K562 (cell line): ENCODE measurements around the gene ATP6V1A. TPM values are rescaled to one million over a fixed set of nuclear protein-coding genes. Genes with fewer than 3 reads are reported as not detected.
A peak's percentile ranks its signal among the peaks of the same experiment; 100 is the strongest.

Source experiments
- ARID4B ChIP-seq: sonication (generic); formaldehyde crosslinking; IDR thresholded peaks from 2 replicates; pipeline ENCODE4 v1.8.0; 2022; ENCODE audit warnings: mild to moderate bottlenecking, missing genetic modification reagents
- CBFA2T3 ChIP-seq: fragments of 450-650 bp; IDR thresholded peaks from 2 replicates; pipeline ENCODE4 v1.6.1; 2017
- EZH2 ChIP-seq: IDR thresholded peaks from 2 replicates; pipeline ENCODE4 v1.6.1; 2012; ENCODE audit warnings: low read depth, mild to moderate bottlenecking, inconsistent platforms, low read length, borderline replicate concordance
- FIP1L1 ChIP-seq: fragments of 200-400 bp; formaldehyde crosslinking; IDR thresholded peaks from 2 replicates; pipeline ENCODE4 v1.6.1; 2018; ENCODE audit warnings: mild to moderate bottlenecking, low read depth, low read length; ENCODE audit not compliant: poor library complexity, severe bottlenecking
- FOXJ2 ChIP-seq: fragments of 200-800 bp; sonication (Bioruptor generic); IDR thresholded peaks from 2 replicates; pipeline ENCODE4 v1.6.1; 2016; ENCODE audit warnings: missing genetic modification characterization, missing compliant biosample characterization
- NBN ChIP-seq: fragments of 450-650 bp; IDR thresholded peaks from 2 replicates; pipeline ENCODE4 v1.6.1; 2016; ENCODE audit warnings: low read depth, mild to moderate bottlenecking
- PHF20 ChIP-seq: fragments of 450-650 bp; IDR thresholded peaks from 2 replicates; pipeline ENCODE4 v1.6.1; 2018; ENCODE audit not compliant: partially characterized antibody
- PHF8 ChIP-seq: fragments of 200-600 bp; sonication (generic); IDR thresholded peaks from 2 replicates; pipeline ENCODE4 v1.6.1; 2012; ENCODE audit warnings: mixed run types, mild to moderate bottlenecking, inconsistent platforms, low read length, moderate library complexity, borderline replicate concordance
- PML ChIP-seq: IDR thresholded peaks from 2 replicates; pipeline ENCODE4 v1.6.1; 2012; ENCODE audit warnings: low read length, inconsistent platforms
- RAD51 ChIP-seq: fragments of 450-650 bp; IDR thresholded peaks from 2 replicates; pipeline ENCODE4 v1.7.1; 2016; ENCODE audit warnings: low read depth, mild to moderate bottlenecking, borderline replicate concordance
- RBFOX2 ChIP-seq: fragments of 200-400 bp; formaldehyde crosslinking; IDR thresholded peaks from 2 replicates; pipeline ENCODE4 v1.6.1; 2017; ENCODE audit warnings: low read depth, mild to moderate bottlenecking, low read length, moderate library complexity
- STAT5A ChIP-seq: IDR thresholded peaks from 2 replicates; pipeline ENCODE4 v1.6.1; 2012; ENCODE audit warnings: low read length, inconsistent platforms, borderline replicate concordance
- TAF1 ChIP-seq: IDR thresholded peaks from 2 replicates; pipeline ENCODE4 v1.6.1; 2011; ENCODE audit warnings: mild to moderate bottlenecking, low read length, moderate library complexity; ENCODE audit not compliant: insufficient read depth, control insufficient read depth, severe bottlenecking; ENCODE audit errors: extremely low read depth
- TBP ChIP-seq: optimal IDR thresholded peaks from 2 replicates; pipeline ENCODE3; 2011; ENCODE audit warnings: low read depth, low read length, improper control_type of control experiment
- ZBED1 ChIP-seq: IDR thresholded peaks from 2 replicates; pipeline ENCODE4 v1.6.1; 2014
- ZNF766 ChIP-seq: fragments of 200-800 bp; sonication (Bioruptor generic); conservative IDR thresholded peaks from 2 replicates; pipeline ENCODE4 v1.6.1; 2016; ENCODE audit warnings: missing genetic modification characterization, missing compliant biosample characterization
- polyA plus RNA-seq, 8 experiments: library from polyadenylated mRNA; depleted of rRNA in 4 of 8; stranded (reverse) in 5 of 8; unstranded in 3 of 8; fragments of >200 nt; fragmentation: Nextera tagmentation in 2 of 8; fragmentation: Illumina TruSeq in 1 of 8; extraction: Ambion mirVana in 2 of 8; extraction: Trizol in 1 of 8; gene quantifications; 2 replicates each; pipeline versions ENCODE4 v1.2.1 to v1.2.3, GENCODE V29; 2011 to 2014; ENCODE audit warnings: inconsistent platforms in 1 of 8, missing spikeins in 1 of 8
- total RNA-seq, 7 experiments: library from RNA; depleted of rRNA in 6 of 7; stranded (reverse); fragments of >200 nt in 6 of 7; fragmentation: Illumina TruSeq in 2 of 7; extraction: Trizol in 2 of 7; gene quantifications; 2 replicates each; pipeline versions ENCODE4 v1.2.1 to v1.2.3, GENCODE V29; 2011 to 2021; ENCODE audit warnings: low replicate concordance in 1 of 7
- TF ChIP-seq, protein P1 (sequence below), 3 experiments: fragments of 200-800 bp in 1 of 3; fragments of 250-450 bp in 1 of 3; fragments of 450-650 bp in 1 of 3; sonication (Bioruptor Pico) in 1 of 3; sonication (Bioruptor generic) in 1 of 3; formaldehyde crosslinking in 1 of 3; IDR thresholded peaks; 2 replicates each; pipeline versions ENCODE4 v1.6.1 to v1.8.0; 2016 to 2022; ENCODE audit warnings: mild to moderate bottlenecking in 2 of 3, missing genetic modification characterization in 2 of 3, missing compliant biosample characterization in 1 of 3, moderate library complexity in 1 of 3

ATP6V1A gene
- total and polyA plus RNA-seq, 9 of the 15 experiments (the other 6 are each of a cell fraction or from before 2014, with no cell fraction given) = 23.6 to 57.1 (median 39.9) TPM

DNA sequence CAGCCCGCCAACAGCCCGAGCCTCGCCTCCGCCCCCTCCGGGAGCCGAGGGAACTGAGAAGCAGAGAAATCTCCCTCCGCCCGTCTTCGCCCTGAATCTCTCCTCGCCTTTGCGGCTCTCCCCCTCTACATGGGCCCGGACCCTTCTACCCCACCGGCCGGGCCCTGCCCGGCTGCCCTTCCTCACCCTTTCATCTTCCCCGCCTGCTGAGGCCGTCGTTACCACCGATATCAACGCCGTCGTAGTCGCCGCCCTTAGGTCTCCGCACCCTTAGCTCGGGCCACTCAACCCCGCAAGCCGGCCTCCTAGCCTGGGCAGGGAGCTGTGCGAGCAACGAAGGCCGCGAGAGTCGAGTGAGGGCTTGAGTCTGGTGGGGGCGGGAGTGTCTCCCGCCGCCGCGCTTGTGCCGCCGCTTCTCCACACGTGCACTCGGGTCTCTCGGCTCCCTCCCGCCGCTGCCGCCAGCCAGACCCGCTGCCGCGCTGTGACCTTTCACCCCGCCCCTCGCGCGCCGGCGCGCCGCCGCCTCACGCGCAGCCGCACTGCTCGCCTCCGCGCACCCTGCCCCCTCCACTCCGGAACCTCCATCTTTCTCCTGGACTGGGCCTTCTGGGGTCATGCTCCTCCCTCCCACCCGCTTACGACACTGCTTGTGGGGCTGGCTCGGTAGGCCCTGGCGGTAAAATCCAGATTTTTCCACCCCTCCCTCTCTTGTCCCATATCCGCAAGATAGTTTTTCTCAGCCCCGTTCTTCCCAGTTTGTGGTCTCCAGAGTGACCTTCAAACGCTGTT, 883 bp upstream of the ATP6V1A start, which contains the start of gene NAA50 (continued):
- TF ChIP-seq ARID4B (CRISPR knock-in tag) = 0 out of 2 replicates have a peak, but pooled peaks have one; percentile 19
- 0 out of 2 replicates have a peak, but pooled peaks have one; percentile 34 for TF ChIP-seq FOXJ2 (tag)
- no peak for TF ChIP-seq EZH2
- TF ChIP-seq TBP = peak; percentile 72
- no peak for TF ChIP-seq RAD51
- no peak for TF ChIP-seq CBFA2T3
- peak; percentile 92 for TF ChIP-seq RBFOX2
- TF ChIP-seq STAT5A = no peak
- peak; percentile 59 for TF ChIP-seq TAF1
- peak; percentile 95 for TF ChIP-seq PHF8
- TF ChIP-seq NBN = peak; percentile 21; the same call in 1 of the 2 replicates
- TF ChIP-seq ZBED1 = 0 out of 2 replicates have a peak, but pooled peaks have one; percentile 48
- TF ChIP-seq PHF20 = no peak
- TF ChIP-seq, protein P1, sequence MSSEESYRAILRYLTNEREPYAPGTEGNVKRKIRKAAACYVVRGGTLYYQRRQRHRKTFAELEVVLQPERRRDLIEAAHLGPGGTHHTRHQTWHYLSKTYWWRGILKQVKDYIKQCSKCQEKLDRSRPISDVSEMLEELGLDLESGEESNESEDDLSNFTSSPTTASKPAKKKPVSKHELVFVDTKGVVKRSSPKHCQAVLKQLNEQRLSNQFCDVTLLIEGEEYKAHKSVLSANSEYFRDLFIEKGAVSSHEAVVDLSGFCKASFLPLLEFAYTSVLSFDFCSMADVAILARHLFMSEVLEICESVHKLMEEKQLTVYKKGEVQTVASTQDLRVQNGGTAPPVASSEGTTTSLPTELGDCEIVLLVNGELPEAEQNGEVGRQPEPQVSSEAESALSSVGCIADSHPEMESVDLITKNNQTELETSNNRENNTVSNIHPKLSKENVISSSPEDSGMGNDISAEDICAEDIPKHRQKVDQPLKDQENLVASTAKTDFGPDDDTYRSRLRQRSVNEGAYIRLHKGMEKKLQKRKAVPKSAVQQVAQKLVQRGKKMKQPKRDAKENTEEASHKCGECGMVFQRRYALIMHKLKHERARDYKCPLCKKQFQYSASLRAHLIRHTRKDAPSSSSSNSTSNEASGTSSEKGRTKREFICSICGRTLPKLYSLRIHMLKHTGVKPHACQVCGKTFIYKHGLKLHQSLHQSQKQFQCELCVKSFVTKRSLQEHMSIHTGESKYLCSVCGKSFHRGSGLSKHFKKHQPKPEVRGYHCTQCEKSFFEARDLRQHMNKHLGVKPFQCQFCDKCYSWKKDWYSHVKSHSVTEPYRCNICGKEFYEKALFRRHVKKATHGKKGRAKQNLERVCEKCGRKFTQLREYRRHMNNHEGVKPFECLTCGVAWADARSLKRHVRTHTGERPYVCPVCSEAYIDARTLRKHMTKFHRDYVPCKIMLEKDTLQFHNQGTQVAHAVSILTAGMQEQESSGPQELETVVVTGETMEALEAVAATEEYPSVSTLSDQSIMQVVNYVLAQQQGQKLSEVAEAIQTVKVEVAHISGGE (CRISPR knock-in tag; IDR thresholded peaks at IDR 0.05) = no peak
- peak; percentile 53 for TF ChIP-seq FIP1L1
- TF ChIP-seq PML = peak; percentile 40; the same call in 1 of the 2 replicates
- TF ChIP-seq ZNF766 (CRISPR knock-in tag) = peak; percentile 52; the same call in 1 of the 2 replicates
